HG03342 (cell line): ENCODE results near the gene PGBD5.

Experiments used
- ATAC-seq: cut with Tn5 transposase; IDR thresholded peaks from one replicate; pipeline ENCODE4 v1.9.1; 2021; ENCODE audit warnings: mild to moderate bottlenecking, moderate library complexity; ENCODE audit not compliant: unreplicated experiment

The PGBD5 gene

DNA sequence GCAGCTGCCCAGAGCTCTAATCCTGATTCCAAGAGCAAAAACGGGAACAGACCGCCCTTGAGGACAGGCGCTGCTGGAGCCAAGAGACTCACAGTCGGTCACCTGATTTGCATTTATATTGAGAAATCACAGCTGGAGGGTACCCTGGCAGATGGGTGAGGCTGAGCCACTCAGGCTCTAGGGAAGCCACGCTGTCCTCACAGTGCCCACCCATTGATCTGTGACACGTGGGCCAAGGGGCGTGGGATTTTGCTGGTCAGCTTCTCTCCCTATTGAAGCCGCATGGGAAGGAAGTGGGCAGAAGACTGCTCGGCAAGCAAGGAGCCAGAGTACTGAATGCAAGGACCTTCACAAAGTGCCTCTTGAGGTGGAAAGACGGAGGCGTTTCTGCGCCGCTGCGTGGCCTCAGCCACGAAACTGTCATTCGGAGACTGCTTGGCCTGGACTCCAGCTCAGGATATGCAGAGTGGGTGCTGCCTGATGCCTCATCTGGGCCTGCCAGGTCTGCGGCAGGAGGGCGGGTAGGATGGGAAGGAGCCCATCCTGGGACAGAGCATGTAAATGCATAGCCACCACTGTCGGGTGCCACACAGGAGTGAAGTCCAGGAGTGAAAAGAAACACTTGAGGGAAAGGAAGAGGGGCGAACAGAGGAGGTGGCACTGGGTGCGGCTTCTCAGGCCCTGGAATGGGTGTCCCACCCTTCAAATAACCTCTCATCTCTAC, 139.8 kb downstream of the PGBD5 start:
- ATAC-seq: no peak

DNA sequence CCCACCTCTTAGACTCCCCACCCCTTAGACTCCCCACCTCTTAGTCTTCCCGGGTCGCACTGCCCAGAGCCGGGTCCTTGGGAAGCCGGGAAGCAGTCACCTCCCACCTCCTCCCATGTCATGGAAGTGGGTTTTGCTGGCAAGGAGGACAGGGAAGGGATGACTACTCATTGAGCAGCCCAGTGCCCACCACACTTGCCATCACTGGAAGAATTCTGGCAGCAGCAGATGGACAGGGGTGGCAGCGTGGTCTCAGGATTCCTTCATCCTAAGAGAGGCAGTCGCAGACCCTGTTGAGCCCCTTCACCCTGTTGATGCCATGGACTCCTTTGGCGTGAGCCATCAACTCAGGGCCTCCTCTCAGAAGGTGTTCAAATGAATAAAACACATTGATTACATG, 140.8 kb downstream of the PGBD5 start:
- ATAC-seq: no peak

DNA sequence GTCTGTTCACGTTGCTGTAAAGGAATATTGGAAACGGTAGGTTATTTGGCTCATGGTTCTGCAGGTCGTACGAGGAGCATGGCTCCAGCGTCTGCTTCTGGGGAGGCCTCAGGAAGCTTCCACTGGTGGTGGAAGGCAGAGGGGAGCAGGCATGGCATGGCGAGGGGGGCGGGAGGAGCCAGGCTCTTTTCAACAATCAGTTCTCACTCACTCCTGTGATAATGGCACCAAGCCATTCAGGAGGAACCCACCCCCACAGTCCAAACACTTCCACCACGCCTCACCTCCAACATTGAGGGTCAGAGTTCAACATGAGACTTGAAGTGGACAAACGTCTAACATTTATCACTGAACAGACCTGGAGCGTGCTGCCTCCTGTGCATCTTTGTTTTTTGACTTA, 141.2 kb downstream of the PGBD5 start:
- ATAC-seq: no peak

- no peak for ATAC-seq
Observed at GRCh38 chr1:230283678-230284077, 142.5 kb downstream of the PGBD5 start.

DNA sequence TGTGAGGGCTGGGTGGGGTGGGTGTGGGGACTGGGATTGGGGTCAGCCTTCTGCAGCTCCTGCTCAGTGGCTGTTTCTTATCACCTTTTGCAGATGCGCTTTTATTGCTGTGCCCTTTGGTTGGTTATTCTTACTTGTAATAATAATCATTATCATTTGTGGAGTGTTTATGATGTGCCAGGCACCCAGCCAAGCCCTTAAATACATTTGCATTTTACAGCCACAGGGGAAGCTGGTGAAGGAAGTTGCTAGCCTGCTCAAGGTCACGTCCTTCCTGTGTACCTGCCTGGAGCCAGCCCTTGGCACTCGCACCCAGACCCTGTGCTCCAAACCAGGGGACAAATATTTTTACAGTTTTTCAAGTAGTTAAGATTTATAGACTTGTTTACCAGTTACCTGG, 144.0 kb downstream of the PGBD5 start:
- no peak for ATAC-seq

GRCh38 chr1:230281556-230281955, 144.6 kb downstream of the PGBD5 start:
- ATAC-seq: no peak

- ATAC-seq: no peak
Observed at GRCh38 chr1:230280906-230281413, 145.2 kb downstream of the PGBD5 start.

- ATAC-seq: no peak
Observed at GRCh38 chr1:230280054-230280795, 145.9 kb downstream of the PGBD5 start.

GRCh38 chr1:230279583-230279945, 146.6 kb downstream of the PGBD5 start:
- no peak for ATAC-seq

- ATAC-seq: no peak
Observed at GRCh38 chr1:230278871-230279582, 147.1 kb downstream of the PGBD5 start.

GRCh38 chr1:230278376-230278775, 147.8 kb downstream of the PGBD5 start:
- no peak for ATAC-seq

- ATAC-seq: no peak
Observed at GRCh38 chr1:230277201-230278025, 148.7 kb downstream of the PGBD5 start.

DNA sequence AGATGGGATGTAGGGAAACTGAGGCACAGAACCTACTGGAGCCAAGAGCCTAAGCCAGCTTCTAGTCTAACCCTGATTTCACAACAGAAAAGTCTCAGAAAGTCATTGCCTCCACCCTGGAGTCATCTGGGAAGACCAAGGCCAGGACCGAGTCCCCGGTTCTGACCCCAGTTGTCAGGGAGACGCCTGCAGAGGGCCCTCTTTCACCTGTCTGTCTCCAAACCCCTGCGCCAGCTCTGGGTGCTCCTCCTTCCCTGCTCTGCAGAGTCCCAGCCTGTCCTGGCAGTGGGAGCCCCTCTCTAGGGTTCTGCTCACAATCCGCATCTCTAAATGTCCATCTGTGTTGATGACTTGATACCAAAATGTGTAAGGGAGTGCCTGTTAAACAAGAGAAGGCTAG, 149.7 kb downstream of the PGBD5 start:
- ATAC-seq: no peak

DNA sequence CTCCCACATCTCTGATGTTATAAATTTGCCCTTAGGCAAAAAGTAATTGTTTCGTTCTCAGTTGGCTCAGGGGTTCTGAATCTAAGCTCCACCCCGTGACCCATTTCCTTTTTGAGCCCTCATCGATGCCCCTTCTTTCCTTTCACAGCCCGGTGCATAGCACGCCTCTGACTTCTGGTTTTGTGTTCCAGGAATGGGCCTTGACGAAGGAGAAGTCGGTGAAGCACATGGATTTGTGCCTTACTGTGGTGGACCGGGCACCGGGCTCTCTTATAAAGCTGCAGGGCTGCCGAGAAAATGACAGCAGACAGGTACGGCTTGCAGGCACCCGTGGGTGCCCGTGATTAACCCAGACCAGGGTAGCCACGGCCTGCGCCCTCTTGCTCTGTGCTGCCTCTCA, 151.9 kb downstream of the PGBD5 start:
- ATAC-seq: no peak

DNA sequence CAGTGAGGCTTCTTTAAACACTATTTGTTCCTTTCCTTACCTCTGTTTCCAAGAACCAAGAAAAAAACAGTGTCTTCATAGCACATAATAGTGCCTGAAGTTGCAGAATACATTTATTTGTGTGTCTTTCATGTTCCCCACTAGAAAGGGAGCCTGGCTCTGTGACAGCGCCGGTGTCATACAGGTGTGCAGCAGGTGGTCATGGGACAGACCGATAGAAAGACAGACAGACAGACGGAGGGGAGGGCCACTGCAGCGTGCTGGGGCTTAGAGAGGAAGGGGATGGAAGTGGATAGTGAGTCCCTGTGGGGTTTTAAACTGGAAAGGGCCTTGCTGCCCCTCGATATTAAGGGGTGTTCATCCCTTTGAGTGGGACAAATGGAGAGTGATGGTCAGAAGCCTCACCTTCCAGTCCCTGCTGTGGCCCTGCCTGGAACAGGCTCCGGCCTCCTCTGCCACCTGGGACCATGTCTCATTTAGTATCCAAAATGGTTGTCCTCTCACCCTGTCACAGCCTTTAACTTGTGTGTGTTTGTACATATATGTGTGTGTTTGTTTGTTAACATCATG, 152.9 kb downstream of the PGBD5 start:
- ATAC-seq: no peak

DNA sequence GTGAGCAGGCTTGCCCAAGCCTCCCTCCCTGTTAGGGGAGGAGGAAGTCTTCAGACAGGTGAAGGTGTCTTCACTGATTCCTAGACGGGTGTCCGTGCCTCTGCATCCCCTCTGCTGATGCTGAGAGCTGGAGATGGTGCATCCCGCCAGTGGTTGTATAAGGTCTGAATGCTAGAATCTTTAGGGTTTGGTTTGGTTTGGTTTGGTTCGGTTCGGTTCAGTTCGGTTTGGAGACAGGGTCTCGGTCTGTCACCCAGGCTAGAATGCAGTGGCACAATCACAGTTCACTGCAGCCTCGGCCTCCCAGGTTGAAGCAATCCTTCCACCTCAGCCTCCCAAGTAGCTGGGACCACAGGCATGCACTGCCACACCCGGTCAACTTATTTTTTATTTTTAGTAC, 153.6 kb downstream of the PGBD5 start:
- no peak for ATAC-seq

DNA sequence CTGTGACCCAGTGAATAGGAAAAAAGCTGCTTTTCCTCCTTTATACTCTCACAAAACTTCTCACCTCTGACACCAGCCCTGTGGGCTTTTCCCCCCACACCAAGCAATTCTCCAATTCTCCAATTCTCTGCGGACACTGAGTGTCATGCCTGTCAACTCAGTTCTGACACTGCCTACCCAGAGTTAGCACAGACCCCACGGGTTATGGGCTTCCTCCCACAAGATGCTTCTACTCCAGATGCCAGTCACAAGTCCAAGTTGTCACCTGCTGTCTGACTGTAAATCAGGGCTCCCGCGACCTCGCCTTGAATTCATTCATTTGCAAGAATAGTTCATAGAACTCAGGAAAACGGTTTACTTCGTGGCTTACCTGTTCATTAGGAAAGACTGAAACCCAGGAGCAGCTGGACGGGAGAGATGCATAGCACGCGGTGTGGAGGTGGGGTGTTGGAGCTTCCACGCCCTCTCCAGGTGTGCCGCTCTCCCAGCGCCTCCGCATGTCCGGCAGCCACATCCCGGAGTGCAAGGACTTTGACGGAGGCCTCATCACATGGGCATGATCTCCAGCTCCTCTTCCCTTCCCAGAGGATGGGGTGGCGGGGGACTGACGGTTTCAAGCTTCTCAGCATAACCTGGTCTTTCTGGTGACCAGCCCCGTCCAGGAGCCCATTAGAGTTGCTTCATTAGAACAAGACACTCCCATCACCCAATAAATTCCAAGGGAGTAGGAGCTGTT, 154.7 kb downstream of the PGBD5 start:
- ATAC-seq: no peak

DNA sequence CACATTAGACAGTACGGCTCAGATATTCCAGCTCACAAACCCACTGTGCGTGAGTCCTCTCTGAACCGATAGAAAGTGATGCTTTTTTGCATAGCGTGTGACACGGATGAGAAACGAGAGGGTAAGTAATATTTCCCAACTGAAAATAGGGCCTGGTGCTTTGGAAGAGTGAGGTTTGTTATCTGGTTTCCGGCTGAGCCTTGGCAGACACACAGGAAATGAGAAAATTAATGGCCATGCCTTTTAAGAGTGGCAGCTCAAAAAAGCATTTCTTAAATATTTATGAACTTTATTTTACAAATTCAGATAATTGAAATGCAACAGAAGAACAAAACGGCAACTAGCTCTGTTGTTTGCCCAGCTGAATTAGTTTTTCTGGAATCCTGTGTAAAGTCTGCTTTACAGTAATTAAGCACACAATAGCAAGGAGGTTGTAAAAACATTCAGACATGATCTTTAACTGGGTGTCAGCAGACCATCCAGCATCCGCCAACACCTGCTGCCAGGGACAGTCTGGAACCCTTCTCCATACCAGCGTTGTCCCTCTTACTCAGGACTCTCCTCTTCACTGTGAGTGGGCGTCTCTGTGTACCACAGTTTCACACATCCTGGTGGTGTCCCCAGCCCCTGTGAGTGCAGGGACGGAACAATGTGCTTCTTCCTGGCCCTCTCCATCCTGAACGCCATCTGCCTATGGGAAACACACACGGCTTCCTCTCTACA, 155.4 kb downstream of the PGBD5 start:
- no peak for ATAC-seq

DNA sequence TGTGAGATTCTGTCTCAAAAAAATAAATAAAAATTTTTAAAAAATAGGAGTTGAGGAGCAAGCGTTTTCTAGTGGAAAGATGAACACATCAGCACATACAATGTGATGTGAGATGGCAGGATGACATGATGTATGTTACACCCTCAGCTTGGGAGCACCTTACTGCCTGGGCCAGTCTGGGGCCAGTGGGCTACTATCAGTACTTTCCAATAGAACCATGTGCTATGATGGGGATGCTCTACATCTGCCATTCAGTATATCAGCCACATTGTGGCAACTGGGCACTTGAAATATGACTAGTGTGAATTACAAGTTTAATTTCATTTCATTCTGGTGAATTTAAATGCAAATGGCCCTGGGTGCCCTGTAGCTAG, 156.0 kb downstream of the PGBD5 start:
- no peak for ATAC-seq
